ENCODE data around the gene RCBTB1.
"Not testable (repeated sequence)": the region's sequence is repeated elsewhere in the genome, so short reads cannot be mapped to it uniquely, and the experiment has no call there.

RCBTB1 gene

DNA sequence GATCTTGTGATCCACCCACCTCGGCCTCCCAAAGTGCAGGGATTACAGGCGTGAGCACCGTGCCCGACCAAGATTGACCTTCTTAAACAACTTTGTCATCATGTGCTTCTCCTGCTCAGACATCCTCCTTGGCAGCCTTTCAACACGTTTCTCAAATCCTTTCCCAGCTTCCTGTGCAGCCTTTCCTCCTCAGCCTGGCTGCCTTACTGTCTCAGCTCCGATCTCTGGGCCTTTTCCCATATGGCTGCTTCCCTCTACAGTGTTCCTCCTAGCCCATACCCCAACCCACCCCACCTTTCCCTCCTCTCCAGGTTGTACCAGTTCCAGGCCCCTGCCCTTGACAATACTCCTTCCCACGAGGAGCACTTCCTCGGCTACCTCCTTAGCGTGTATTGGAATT, 82.4 kb downstream of the RCBTB1 start:
- no peak for DNase-seq

GRCh38 chr13:49499889-49500660, 85.3 kb downstream of the RCBTB1 start:
- no peak for DNase-seq

DNA sequence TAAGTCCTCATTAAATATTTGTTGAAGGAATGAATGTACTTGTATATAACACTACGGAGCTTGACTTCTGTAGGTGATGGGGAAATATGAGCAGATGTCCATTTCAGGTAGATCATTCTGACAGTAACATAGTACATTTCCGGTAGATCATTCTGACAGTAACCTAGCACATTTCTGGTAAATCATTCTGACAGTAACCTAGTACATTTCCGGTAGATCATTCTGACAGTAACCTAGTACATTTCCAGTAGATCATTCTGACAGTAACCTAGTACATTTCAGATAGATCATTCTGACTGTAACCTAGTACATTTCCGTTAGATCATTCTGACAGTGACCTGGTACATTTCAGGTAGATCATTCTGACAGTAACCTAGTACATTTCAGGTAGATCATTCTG, 87.2 kb downstream of the RCBTB1 start:
- DNase-seq = no peak

DNA sequence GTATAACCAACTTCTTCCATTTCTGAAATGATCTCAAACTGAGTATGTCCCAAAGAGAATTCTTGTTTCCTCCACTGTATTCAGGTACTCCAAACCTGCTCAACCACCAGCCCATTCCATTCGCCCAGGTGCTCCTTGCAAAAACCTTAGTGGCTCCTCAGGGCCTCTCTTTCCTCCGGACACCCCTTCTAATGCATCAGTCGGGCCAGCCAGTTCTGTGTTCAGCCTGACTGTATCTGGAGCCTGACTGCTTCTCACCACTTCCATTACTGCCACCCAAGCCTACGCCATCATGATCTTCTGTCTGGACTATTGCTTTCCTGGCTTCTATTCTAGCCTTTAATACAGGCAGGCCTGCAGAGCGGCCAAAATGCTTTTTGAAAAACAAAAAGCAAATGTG, 88.1 kb downstream of the RCBTB1 start:
- DNase-seq = no peak

- not testable (repeated sequence) for DNase-seq
Observed at GRCh38 chr13:49496837-49497236, 88.5 kb downstream of the RCBTB1 start.

DNA sequence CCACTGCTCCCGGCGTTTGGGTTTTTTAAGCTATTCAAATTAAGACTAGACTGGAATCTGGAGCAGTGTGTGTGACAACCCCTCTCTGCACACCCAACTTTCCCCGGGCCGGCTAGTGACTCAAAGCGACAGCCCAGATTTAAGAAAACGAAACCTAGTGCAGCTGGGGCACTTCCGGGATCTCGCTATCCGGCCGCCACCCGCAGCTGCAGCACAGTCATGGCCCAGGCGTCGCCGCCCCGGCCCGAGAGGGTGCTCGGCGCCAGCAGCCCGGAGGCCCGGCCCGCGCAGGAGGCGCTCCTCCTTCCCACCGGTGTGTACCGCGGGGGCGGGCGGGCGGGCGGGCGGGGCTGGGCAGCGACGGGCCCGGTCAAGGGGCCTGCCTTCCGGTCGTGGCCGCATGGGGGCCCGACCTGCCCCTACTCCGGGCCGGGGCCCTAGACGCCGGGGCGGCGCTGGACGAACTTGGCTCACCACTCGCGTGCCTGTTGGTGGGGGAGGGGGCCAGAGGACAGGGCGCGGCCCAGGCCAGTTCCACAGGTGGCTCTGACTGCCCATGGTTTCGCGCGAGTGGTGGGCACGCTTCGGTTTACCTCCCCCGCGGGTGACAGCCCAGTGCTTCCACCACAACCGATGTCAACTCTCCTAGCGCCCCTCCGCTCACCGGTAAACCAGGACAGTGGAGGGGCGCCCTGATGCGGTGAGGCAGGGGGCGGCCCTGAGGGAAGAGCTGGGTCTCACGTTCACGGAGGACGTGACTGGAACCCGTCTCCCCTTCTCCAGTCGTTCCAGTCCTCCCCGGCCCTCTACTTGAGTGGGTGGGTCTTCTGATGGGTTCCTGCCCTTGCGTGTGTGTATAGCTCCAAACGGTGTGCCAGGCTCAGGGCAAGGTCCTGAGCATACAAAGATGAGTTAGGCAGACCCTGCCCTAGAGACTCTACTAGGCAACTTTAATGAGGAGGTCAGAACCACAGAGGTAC, 89.3 kb downstream of the RCBTB1 start, which contains the start of gene PHF11:
Gene PHF11, plus strand, starts transcription at position 171 of the 980 bp plus-strand sequence. Its CDS starts 49 bp downstream, at position 220.
- peak; percentile 92 for DNase-seq

DNA sequence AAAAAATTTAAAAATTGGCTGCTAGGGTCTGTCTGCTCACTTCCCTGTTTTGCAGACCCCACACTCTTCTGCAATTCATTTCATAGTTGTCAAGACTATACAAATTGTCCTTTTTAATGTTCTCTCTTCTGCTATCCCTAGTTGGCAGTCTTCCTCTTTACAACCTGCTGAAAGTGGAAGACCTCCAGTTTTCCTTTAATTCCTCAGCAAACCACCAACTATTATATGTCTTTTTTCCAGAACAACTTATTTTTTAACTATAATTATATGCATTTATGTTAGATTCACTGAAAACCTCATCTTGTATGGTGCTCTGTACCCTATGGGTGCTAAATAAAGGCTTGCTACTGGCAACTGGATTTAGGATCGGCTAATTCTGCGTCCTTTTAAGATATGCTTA, 90.7 kb downstream of the RCBTB1 start:
- peak; percentile 38 for DNase-seq

- no peak for DNase-seq
Observed at GRCh38 chr13:49488563-49488962, 96.8 kb downstream of the RCBTB1 start.

Measured in hematopoietic multipotent progenitor cell treated with erythropoietin and hydrocortisone succinate and interleukin-3 and kit ligand, for 4 days (in vitro differentiated cells).